Epithelial cell of esophagus (primary cell): ENCODE measurements around the gene EIF2S2.

Experiments used
- DNase-seq: peaks from one replicate; pipeline ENCODE4 v3.0.0; 2010; ENCODE audit warnings: low read depth
- H3K4me3 ChIP-seq: 2 replicates; pipeline ENCODE4 v1.5.1; 2011; ENCODE audit warnings: mild to moderate bottlenecking, low read length, control low read depth
- TF ChIP-seq, protein P1 (sequence below): IDR thresholded peaks from 2 replicates; pipeline ENCODE4 v1.5.1; 2011; ENCODE audit warnings: low read depth, mild to moderate bottlenecking, low read length, control low read depth, inconsistent platforms; ENCODE audit not compliant: insufficient read depth; ENCODE audit errors: missing control alignments

Gene EIF2S2

DNA sequence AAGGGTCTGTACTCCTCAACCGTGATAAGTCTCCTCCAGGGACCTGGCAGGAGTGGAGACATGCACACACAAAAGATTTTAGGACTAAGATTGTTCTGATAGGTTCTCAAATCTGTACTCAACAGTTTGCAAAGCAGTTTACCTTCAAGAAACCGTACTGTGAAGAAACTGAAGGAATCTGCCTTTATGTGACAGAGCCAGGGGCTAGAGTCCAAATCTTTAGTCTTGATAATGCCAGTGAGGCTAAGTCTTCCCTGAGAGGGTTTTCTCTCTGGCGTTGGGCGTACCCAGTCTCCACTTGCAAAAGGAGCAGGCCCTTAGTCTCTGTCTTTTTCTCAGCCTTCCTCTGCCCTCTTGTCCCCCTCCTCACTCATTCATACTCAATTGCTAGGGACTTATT is 70.8 kb downstream of the EIF2S2 start:
- H3K4me3 ChIP-seq, result no peak overlapping the region
- no peak for DNase-seq
- TF ChIP-seq, protein P1, sequence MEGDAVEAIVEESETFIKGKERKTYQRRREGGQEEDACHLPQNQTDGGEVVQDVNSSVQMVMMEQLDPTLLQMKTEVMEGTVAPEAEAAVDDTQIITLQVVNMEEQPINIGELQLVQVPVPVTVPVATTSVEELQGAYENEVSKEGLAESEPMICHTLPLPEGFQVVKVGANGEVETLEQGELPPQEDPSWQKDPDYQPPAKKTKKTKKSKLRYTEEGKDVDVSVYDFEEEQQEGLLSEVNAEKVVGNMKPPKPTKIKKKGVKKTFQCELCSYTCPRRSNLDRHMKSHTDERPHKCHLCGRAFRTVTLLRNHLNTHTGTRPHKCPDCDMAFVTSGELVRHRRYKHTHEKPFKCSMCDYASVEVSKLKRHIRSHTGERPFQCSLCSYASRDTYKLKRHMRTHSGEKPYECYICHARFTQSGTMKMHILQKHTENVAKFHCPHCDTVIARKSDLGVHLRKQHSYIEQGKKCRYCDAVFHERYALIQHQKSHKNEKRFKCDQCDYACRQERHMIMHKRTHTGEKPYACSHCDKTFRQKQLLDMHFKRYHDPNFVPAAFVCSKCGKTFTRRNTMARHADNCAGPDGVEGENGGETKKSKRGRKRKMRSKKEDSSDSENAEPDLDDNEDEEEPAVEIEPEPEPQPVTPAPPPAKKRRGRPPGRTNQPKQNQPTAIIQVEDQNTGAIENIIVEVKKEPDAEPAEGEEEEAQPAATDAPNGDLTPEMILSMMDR, result no peak

DNA sequence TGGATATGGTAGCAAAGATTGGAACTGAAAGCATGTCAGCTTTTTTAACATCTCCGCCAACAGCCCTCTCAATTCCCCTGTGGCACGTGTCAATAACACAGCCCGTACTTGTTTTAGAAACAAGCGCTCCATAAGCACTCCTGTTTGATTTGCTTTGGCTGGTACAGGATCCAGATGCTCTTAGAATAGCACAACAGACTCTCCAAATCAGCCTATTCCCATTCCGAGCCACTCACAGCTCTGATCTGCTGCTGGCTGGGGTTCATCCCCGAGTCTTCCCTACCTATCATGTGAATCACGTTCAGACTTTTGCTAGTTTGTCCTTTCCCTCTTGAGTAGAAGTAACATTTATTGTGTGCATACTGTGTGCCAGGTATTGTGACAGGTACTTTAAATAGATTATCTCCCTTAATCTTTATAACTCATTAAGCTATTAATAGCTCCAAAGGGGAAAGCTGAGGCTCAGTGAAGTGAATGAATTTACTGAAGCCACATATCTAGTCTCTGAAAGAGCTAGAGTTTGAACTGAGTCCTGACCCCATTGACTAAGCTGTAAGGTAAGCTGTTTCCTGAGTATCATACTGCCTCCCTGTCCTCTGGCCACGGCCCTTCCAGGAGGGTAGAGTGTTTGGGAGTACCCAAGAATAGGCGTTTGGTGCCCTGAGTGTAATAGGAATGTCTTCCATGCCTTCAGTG is 71.6 kb downstream of the EIF2S2 start:
- no peak overlapping the region for H3K4me3 ChIP-seq
- TF ChIP-seq, protein P1, result no peak
- no peak for DNase-seq
